Stimulated activated CD4-positive, alpha-beta T cell treated with anti-CD3 and anti-CD28 coated beads, Interleukin-12 subunit alpha, Interleukin-12 subunit beta, amount 100 ng/mL, for 4 hours (primary cell): Measurements from ENCODE around the gene MCM10.

Experiments
- DNase-seq: peaks from one replicate; pipeline ENCODE4 v3.0.0-alpha.2; 2020

MCM10 gene

GRCh38 chr10:13167568-13167967 lies 6.2 kb downstream of the MCM10 start:
- no peak for DNase-seq

- DNase-seq, result no peak
These were observed 7.4 kb downstream of the MCM10 start for GRCh38 chr10:13168781-13169180.

DNA sequence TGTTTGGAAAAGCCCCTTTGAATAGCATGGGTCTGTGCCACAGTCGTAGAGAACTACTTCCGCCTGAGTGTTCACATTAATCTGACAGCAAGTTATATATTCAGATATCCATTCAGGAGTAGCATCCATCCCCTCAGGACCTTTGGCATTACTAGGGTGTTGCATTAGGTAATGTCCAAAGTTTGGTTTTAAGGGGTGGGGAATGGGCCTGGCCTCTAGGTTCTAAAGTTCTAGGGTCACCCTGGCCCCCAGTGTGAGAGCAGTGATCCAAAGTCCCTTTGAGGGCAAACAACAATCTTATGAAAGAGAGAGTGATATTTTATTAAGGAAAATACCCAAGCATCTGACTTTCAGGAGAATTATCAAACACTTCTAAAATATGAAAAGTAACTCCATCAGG lies 12.3 kb downstream of the MCM10 start:
- DNase-seq, result no peak

- DNase-seq, result no peak
These were observed 19.4 kb downstream of the MCM10 start for GRCh38 chr10:13180788-13181187.

- DNase-seq, result no peak
These were observed 21.1 kb downstream of the MCM10 start for GRCh38 chr10:13182424-13182823.

GRCh38 chr10:13183625-13184024 lies 22.3 kb downstream of the MCM10 start:
- no peak for DNase-seq

DNA sequence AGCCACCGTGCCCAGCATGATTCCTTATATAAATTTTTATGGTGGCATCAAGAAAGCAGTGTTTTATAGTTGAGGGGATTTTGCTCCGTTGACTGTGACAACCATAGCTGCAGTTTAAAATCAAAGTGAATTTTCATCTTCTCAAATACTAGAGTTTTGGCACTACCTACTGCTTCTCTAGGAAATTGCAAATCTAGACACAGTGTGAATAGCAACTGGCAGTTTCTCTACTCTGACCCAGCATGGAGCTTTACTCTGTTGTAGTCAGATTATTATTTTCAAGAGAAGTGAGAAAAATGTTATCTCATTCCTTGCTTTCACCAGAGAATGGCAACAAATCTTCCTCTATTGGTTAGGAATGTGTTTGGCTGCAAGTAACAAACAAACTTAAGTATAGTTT lies 22.9 kb downstream of the MCM10 start:
- no peak for DNase-seq

GRCh38 chr10:13184730-13185514 lies 23.6 kb downstream of the MCM10 start:
- no peak for DNase-seq

DNA sequence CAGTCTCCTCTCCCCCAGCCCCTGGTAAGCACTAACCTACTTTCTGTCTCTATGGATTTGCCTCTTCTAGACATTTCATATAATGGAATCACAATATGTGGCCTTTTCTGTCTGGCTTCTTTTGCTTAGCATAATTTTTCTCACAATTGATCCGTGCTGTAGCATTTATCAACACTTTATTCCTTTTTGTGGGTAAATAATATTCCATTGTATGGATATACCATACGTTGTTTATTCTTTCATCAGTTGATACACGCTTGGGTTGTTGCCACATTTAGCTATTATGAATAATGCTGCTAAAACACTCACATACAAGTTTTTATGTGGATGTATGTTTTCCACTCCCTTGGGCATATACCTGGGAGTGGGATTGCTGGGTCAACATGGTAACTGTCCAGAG lies 25.8 kb downstream of the MCM10 start:
- DNase-seq, result no peak

GRCh38 chr10:13188593-13188992 lies 27.2 kb downstream of the MCM10 start:
- no peak for DNase-seq

GRCh38 chr10:13189961-13190360 lies 28.6 kb downstream of the MCM10 start:
- DNase-seq, result no peak

DNA sequence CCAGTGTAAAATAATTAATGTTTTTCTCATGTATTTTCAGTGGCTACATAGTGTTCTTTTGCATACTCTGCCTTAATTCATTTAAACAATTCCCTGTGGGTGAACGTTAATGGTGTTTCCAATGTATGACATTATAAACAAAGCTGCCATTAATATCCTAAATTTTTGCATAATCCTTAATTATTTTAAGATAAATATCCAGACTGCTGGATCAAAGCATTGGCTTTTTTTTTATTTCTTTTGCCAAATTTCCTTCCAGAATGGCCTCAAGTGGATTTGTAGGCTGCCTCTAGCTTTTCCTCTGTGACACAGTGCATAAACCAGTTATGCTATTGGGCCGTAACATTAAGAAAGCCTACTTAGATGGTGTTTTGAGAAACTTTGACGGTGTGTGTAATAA lies 29.5 kb downstream of the MCM10 start:
- DNase-seq, result no peak

- DNase-seq, result no peak
These were observed 30.0 kb downstream of the MCM10 start for GRCh38 chr10:13191362-13191761.

DNA sequence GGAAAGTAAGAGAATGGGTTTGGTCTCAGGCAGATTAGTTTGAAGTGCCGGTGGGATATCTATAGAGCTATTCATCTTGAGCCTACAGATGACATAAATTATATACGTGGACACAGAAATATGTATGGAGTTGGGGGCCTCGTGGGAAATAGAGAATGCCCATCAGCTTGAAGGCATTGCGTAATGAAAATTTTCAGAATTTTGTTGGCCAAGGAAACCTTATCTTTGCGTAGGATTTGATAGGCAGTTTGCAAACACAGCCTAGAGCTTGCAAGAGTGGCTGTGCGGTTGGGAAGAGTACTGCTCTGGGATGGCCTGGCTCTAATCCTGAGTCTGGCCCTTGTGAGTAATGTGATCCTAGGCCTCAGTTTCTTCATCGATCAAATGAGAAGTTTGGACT lies 32.3 kb downstream of the MCM10 start:
- no peak for DNase-seq

DNA sequence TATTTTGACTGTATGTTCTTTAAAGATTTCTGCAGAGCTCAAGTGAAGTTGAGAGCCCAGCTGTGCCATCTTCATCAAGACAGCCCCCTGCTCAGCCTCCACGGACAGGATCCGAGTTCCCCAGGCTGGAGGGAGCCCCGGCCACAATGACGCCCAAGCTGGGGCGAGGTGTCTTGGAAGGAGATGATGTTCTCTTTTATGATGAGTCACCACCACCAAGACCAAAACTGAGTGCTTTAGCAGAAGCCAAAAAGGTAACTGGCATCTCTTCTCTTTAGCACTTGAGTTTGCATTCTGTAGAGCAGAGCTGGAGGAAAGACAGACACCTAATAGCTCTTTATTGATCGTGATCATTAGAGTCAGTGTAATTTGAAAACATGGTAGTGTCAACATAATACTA lies 33.7 kb downstream of the MCM10 start:
- DNase-seq, result no peak

DNA sequence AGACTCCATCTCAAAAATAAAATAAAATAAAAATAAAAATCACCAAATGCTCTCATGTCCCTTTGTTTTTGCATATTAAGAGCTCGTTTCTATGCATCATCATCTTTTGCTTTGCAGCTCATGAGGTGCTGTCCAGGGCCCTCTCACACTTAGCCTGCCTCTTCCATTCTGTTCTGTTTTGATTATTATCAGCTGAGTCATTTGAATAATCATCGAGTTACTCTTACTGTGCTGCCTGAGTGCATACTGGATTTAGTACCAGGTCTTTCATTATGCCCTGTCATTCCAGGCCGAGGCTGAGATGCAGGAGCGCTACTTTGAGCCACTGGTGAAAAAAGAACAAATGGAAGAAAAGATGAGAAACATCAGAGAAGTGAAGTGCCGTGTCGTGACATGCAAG lies 39.8 kb downstream of the MCM10 start:
- no peak for DNase-seq

DNA sequence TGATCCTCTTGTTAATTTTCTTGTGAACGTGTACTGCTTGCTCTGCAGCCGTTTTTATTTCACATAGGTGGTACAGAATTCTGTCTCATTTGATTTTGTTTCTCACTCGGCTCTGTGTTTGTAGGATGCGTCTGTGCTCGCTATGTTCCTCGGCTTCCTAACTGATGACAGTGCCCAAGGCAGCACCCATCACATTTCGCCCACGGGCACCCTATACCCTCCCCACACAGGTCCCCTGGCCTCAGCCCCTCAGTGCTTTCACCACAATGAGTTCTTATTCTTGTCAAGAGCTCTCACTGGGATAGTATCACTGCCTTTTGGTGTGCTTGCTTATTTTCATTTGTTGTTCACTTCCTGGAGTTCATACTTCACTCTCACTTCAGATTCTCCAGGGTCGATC lies 44.7 kb downstream of the MCM10 start:
- no peak for DNase-seq

GRCh38 chr10:13206546-13207443 lies 45.4 kb downstream of the MCM10 start:
- DNase-seq, result no peak

DNA sequence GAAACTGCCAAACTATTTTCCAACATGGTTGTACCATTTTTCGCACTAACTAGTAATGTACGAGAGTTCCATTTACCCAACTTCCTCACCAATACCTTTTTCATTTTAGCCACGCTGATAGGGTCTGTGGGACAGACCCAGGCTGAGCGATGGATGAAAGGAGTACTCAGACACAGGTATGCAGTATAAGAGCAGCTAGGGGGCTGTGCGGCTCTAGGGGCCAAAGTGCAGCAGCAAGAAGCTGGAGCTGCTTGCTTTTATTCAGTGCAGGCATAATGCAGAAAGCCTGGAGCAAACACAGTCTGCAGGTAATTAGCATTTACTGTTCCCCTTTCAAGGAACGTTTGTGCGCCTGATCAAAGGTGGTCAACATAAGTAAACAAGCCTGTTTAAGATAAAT lies 51.8 kb downstream of the MCM10 start:
- DNase-seq, result no peak

DNA sequence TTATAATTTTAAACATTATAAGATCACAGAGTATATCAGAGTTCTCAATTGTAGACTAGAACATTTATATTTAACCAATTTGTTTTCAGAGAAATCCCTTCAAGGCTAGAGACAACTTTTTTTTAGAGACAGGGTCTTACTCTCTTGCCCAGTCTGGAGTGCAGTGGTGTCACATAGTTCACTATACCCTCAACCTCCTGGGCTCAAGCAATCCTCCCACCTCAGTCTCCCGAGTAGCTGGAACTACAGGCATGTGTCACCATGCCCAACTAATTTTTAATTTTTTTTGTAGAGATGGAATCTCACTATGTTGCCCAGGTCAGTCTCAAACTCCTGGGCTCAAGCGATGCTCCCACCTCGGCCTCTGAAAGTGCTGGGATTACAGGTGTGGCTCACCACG lies 57.5 kb downstream of the MCM10 start:
- DNase-seq, result no peak

- DNase-seq, result no peak
These were observed 58.6 kb downstream of the MCM10 start for GRCh38 chr10:13219685-13220670.

DNA sequence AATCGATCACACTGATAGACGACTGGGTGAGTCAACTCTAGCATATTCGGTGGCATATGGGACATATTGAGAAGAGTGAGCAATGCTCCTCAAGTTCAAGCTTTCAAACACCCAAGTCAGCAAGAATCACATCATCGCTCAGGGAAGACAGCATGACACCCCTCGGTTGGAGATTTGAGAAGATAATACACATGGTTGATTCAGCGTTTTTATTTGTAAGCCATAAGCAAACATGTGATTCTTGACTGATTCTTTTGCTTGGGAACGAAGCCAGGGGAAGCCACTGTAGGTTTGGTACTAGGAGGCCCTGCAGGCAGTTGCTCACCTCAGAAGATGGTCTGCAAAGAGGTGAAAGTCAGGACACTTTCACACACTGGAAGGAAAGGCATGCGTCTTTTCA lies 60.2 kb downstream of the MCM10 start:
- DNase-seq, result no peak

- no peak for DNase-seq
These were observed 60.8 kb downstream of the MCM10 start for GRCh38 chr10:13222151-13222550.
